ENCODE data around the gene ASPRV1. TPM values are rescaled to one million over a fixed set of nuclear protein-coding genes. Genes with fewer than 3 reads are reported as not detected.

Gene ASPRV1
- polyA plus RNA-seq, 1 experiment, result 0.29 TPM

GRCh38 chr2:69972822-69973221 is 11.4 kb upstream of the ASPRV1 start:
- DNase-seq (ENCODE audit: low read depth), result no peak
- CTCF ChIA-PET, result no interaction called here

DNA sequence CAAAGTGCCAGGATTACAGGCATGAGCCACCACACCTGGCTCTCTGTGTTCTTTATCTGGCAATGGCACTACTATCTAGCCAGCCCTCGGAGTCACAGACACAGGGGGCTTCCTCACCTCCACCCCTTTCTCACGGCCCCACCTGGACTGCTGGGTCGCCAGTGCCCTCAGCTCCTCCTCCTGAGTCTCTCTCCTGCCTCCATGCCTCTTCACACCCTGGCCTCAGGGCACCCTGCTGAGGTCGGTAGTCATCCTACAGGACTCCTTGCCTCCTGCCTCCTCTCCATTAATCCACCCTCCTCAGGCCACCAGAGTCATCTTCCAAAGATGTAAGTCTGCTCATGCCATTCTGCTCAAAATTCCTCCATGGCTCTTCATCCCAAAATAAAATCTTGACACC is 8.6 kb upstream of the ASPRV1 start:
- H3K27me3 ChIP-seq (ENCODE audit: control insufficient read depth, insufficient read depth, low read length), result peaks cover 1% of the 10 kb centered on the region
- no peaks in the 10 kb centered on the region for H3K36me3 ChIP-seq (ENCODE audit: control insufficient read depth, insufficient read depth, low read length)
- H3K4me3 ChIP-seq (ENCODE audit: low read depth, low read length), result no peak overlapping the region
- ChIA-PET CTCF (no interaction called here), POLR2A (no interaction called here)
- no peak for DNase-seq (ENCODE audit: low read depth)
- no peak for TF ChIP-seq CTCF (IDR thresholded peaks at IDR 0.05; ENCODE audit: insufficient read depth, low read depth, low read length)

More at GRCh38 chr2:69972822-69973221, 11.4 kb upstream of the ASPRV1 start:
- H3K36me3 ChIP-seq (ENCODE audit: control insufficient read depth, insufficient read depth, low read length), result no peaks in the 10 kb centered on the region
- no peak for TF ChIP-seq CTCF (IDR thresholded peaks at IDR 0.05; ENCODE audit: insufficient read depth, low read depth, low read length)
- H3K27me3 ChIP-seq (ENCODE audit: control insufficient read depth, insufficient read depth, low read length), result peaks cover 1% of the 10 kb centered on the region
- POLR2A ChIA-PET, result interaction anchor here (0.6 kb wide), 1 partner anchor 231 kb away, joined by 4 read pairs; no protein-coding TSS in a partner anchor
- H3K4me3 ChIP-seq (ENCODE audit: low read depth, low read length), result no peak overlapping the region

- CTCF ChIA-PET, result no interaction called here
- Histone ChIP-seq H3K27me3 (ENCODE audit: control insufficient read depth, insufficient read depth, low read length) (peaks cover 1% of the 10 kb centered on the region), H3K36me3 (ENCODE audit: control insufficient read depth, insufficient read depth, low read length) (no peaks in the 10 kb centered on the region), H3K4me3 (ENCODE audit: low read depth, low read length) (no peak overlapping the region)
- POLR2A ChIA-PET, result no interaction called here
- no peak for TF ChIP-seq CTCF (IDR thresholded peaks at IDR 0.05; ENCODE audit: insufficient read depth, low read depth, low read length)
- DNase-seq (ENCODE audit: low read depth), result no peak
Observed at GRCh38 chr2:69969126-69969983, 7.9 kb upstream of the ASPRV1 start.

GRCh38 chr2:69968609-69969008 is 7.2 kb upstream of the ASPRV1 start:
- Histone ChIP-seq H3K36me3 (ENCODE audit: control insufficient read depth, insufficient read depth, low read length) (no peaks in the 10 kb centered on the region), H3K4me3 (ENCODE audit: low read depth, low read length) (no peak overlapping the region), H3K27me3 (ENCODE audit: control insufficient read depth, insufficient read depth, low read length) (peaks cover 1% of the 10 kb centered on the region)
- ChIA-PET POLR2A (no interaction called here), CTCF (no interaction called here)
- no peak for TF ChIP-seq CTCF (IDR thresholded peaks at IDR 0.05; ENCODE audit: insufficient read depth, low read depth, low read length)
- no peak for DNase-seq (ENCODE audit: low read depth)

- DNase-seq (ENCODE audit: low read depth), result no peak
- peaks cover 2% of the 10 kb centered on the region; the same call in 1 of the 2 replicates for H3K27me3 ChIP-seq (ENCODE audit: control insufficient read depth, insufficient read depth, low read length)
- ChIA-PET CTCF (no interaction called here), POLR2A (no interaction called here)
- no peak for TF ChIP-seq CTCF (IDR thresholded peaks at IDR 0.05; ENCODE audit: insufficient read depth, low read depth, low read length)
- H3K4me3 ChIP-seq (ENCODE audit: low read depth, low read length), result no peak overlapping the region
- no peaks in the 10 kb centered on the region for H3K36me3 ChIP-seq (ENCODE audit: control insufficient read depth, insufficient read depth, low read length)
Observed at GRCh38 chr2:69966496-69966895, 5.1 kb upstream of the ASPRV1 start.

Data from BJ (cell line).